NCI-H1048 (cell line): ENCODE results near the gene OGDH.

Source experiments
- DNase-seq: peaks from one replicate; lab custom pipeline; 2025; lab: John Stamatoyannopoulos, UW

Gene OGDH

DNA sequence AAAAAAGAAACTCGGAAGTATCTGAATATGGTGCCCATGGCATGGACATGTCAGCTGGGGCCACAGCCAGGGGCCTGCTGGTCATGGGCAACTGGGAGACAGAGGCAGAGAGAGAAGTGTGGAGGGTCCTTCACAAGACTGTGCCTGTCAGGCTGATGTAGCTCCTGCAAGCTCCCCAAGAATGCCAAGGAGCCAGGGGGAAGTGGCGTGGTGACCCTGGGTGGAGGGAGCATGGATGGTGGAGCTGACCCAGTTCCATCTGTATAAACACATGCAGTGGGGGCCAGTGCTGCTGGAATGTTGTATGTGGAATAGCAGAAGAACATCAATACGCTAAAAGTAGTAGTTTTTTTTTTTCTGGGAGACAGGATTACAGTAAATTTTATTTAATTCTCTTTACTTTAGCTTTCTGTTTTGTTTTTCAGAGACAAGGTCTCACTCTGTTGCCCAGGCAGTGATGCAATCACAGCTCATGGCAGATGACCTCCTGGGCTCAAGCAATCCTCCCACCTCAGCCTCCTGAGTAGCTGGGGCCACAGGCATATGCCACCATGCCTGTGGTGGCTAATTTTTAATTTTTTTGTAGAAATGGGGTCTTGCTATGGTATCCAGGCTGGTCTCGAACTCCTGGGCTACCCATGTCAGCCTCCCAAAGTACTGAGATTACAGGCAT is 131.8 kb downstream of the OGDH start:
- no peak for DNase-seq

GRCh38 chr7:44738876-44739665 is 132.6 kb downstream of the OGDH start:
- no peak for DNase-seq

DNA sequence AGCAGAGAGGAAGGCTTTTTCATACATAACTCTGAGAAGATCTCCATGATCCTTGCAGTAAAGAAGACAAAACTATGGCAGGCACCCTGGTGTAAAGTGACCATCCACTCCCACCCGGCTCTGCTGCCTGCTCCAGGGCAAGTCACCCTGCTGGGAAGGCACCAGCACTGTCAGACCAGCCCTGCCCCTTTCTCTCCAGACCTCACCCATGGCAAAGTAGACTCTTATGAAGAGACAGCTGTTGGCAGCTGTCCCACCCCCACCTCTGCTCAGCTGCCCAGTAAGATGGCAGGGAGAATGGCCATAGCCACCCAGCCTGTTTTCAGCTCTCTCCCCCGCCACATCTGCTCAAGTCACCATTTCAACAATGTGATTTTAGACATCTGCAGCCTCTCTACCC is 133.6 kb downstream of the OGDH start:
- DNase-seq, result no peak

- no peak for DNase-seq
These were observed 137.3 kb downstream of the OGDH start for GRCh38 chr7:44743750-44744149.

- DNase-seq, result peak; percentile 44
These were observed 141.9 kb downstream of the OGDH start, which contains the start of gene ZMIZ2 for GRCh38 chr7:44748045-44748947. ZMIZ2 (plus strand) TSS chr7:44748847; CDS start chr7:44756250, 7,403 bp downstream.

DNA sequence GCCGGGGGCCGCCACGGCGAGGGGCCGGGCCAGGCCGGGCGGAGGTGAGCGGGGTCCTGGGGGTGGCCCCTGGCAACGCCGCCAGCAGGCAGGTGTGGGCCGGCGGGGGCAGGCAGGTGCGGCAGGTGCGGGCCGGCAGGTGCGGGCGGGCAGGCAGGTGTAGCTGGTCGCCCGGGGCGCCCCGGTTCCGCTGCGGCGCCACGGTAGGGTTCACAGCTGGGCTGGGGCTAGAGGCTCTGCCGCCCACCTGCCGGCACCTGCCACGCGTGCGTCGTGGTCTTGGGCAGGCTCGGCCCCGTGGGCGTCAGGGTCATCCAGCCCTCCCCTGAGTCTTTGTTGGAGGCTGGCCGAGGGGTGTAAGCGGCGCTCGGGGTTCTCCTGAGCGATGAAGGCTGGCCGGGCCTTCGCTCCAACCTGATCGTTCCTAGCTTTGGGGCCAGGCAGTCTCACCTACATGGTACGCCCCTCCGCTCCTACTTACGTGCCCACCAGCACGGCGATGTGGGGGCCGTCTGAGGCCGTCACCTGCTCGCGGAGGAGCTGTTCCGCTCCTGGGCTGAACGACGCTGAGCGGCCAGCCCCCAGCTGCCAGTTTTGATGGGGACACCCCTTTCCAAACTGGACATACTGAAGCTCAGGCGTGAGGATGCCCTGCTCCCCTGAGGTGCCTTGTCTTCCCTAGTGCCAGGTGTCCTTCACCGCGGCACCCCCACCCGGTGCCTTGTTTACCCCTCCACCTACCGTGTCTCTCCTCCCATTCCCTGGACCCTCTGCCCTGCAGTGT is 142.7 kb downstream of the OGDH start:
- no peak for DNase-seq

- no peak for DNase-seq
These were observed 143.6 kb downstream of the OGDH start for GRCh38 chr7:44749992-44750391.

DNA sequence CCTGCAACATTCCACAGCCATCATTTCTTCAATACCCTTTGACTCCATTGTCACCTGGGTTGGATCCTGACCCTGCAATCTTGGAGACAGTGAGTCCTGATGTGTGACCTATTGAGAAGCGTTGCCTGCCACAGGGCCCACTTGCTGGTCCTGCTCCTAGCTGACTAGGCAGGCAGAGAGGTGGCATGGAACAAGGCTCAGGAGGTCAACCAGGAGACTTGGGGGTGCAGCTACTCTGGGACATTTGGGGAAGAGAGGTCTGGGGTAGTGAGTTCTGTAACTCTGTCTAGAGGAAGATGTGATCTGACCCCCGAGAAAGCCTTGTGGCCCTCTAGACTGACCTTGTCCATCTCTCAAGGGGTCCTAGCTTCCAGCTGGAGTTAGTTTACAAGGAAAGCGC is 144.0 kb downstream of the OGDH start:
- DNase-seq, result no peak

DNA sequence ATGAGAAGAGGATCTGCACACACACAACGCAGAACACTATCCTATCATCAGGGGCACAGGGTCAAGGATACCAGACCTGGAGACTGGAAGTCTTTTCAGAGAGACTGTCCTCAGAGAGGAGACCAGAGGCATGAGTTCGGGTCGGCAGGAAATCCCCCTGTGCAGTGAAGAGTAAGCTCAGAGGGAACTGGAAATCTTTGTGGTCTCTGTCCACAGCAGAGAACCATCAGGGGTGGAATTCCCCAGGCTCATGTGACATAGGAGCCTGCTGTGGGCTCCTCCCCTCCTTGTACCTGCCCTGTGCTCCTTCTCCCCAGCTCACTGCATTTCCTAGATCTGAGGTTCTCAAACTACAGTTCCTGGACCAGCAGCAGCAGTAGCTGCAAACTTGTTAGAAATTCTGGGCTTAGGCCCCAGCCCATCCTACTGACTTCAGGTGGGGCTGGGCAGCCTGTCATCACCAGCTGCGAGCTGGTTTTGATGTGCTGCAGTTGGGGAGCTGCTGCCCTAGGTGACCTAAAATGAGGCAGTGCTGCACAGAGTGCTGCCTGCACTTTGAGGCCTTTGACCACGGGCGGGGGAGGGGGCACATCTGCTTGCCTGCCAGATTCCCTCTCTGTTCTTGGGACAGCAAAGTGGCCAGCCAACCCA is 144.6 kb downstream of the OGDH start:
- no peak for DNase-seq

GRCh38 chr7:44752822-44753221 is 146.4 kb downstream of the OGDH start:
- DNase-seq, result no peak

GRCh38 chr7:44754802-44755697 is 148.6 kb downstream of the OGDH start:
- DNase-seq, result no peak

- no peak for DNase-seq
These were observed 149.5 kb downstream of the OGDH start for GRCh38 chr7:44755698-44756627.

DNA sequence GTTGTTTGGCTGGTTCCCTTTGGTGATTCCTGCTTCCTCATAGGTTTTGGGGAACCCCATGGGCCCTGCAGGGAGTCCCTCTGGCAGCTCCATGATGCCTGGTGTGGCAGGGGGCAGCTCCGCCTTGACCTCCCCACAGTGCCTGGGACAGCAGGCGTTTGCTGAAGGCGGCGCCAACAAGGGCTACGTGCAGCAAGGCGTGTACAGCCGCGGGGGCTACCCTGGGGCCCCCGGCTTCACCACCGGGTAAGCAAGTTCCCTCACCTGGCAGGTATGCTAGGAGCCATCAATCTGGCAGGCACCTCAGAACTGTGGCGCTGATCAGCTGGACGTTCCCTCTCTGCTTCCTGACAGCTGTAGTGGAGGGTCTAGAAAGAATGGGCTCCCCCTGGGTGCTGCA is 150.5 kb downstream of the OGDH start:
- no peak for DNase-seq

DNA sequence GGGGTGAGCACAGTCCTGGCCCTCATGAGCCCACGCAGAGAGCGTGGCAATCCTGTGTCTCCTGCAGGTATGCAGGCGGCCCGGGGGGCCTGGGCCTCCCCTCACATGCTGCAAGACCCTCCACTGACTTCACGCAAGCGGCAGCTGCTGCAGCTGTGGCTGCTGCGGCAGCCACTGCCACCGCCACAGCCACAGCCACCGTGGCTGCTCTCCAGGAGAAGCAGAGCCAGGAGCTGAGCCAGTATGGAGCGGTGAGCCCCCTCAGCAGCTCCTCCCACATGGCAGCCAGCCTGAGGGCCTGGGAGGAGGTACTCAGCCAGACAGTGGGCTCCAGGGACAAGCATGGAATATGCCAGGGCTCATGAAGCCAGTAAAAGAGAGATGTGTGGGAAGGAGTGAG is 150.9 kb downstream of the OGDH start:
- DNase-seq, result no peak

DNA sequence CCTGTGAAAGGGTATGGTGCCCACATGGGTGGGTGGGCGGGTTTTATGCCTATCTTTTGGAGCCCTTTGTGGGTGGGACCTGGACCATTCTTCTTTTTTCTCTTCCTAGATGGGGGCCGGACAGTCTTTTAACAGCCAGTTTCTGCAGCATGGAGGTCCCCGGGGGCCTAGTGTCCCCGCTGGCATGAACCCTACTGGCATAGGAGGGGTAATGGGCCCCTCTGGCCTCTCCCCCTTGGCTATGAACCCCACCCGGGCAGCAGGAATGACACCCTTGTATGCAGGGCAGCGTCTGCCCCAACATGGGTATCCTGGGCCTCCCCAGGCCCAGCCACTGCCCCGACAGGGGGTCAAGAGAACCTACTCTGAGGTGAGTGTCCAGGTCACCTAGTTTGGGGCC is 151.3 kb downstream of the OGDH start:
- DNase-seq, result no peak
